MM.1S (cell line): ENCODE data around the gene POU5F1.

ENCODE experiments used
- DNase-seq: peaks from one replicate; pipeline ENCODE4 v3.0.0-alpha.2; 2015
- H2AFZ ChIP-seq: fragments of 300-600 bp; sonication (generic); 2 replicates; pipeline ENCODE4 v1.6.0; 2016; ENCODE audit warnings: antibody characterized with exemption, low read length
- H3F3A ChIP-seq: fragments of 300-600 bp; sonication (generic); 2 replicates; pipeline ENCODE4 v1.6.1; 2016; ENCODE audit warnings: mild to moderate bottlenecking, antibody characterized with exemption, low read length, moderate library complexity, mixed read lengths; ENCODE audit not compliant: insufficient read depth
- H3K27ac ChIP-seq: fragments of 300-600 bp; sonication (generic); 2 replicates; pipeline ENCODE4 v1.5.1; 2016; ENCODE audit warnings: mild to moderate bottlenecking, low read length
- H3K27me3 ChIP-seq: fragments of 300-600 bp; sonication (generic); replicated peaks from 2 replicates; pipeline ENCODE4 v1.6.0; 2016; ENCODE audit warnings: low read length; ENCODE audit not compliant: insufficient read depth
- H3K36me3 ChIP-seq: fragments of 300-600 bp; sonication (generic); replicated peaks from 2 replicates; pipeline ENCODE4 v1.6.1; 2016; ENCODE audit warnings: mild to moderate bottlenecking, low read length, mixed read lengths; ENCODE audit not compliant: insufficient read depth
- H3K4me1 ChIP-seq: fragments of 300-600 bp; sonication (generic); 2 replicates; pipeline ENCODE4 v1.6.1; 2016; ENCODE audit warnings: low read length, mixed read lengths
- H3K4me2 ChIP-seq: fragments of 300-600 bp; sonication (generic); 2 replicates; pipeline ENCODE4 v1.6.0; 2016; ENCODE audit warnings: low read depth, low read length
- H3K4me3 ChIP-seq: fragments of 300-600 bp; sonication (generic); 2 replicates; pipeline ENCODE4 v1.5.1; 2016; ENCODE audit warnings: low read length, mixed read lengths
- H3K79me2 ChIP-seq: fragments of 300-600 bp; sonication (generic); 2 replicates; pipeline ENCODE4 v1.6.1; 2016; ENCODE audit warnings: mixed run types, low read length, mixed read lengths
- H3K9ac ChIP-seq: fragments of 300-600 bp; sonication (generic); 2 replicates; pipeline ENCODE4 v1.6.1; 2016; ENCODE audit warnings: low read length, mixed read lengths
- H3K9me2 ChIP-seq: fragments of 300-600 bp; sonication (generic); replicated peaks from 2 replicates; pipeline ENCODE4 v1.6.1; 2016; ENCODE audit warnings: mild to moderate bottlenecking, low read length, mixed read lengths; ENCODE audit not compliant: insufficient read depth
- H3K9me3 ChIP-seq: fragments of 300-600 bp; sonication (generic); replicated peaks from 2 replicates; pipeline ENCODE4 v1.6.1; 2016; ENCODE audit warnings: mild to moderate bottlenecking, low read length, mixed read lengths; ENCODE audit not compliant: insufficient read depth
- H4K20me1 ChIP-seq: fragments of 300-600 bp; sonication (generic); 2 replicates; pipeline ENCODE4 v1.6.1; 2016; ENCODE audit warnings: mild to moderate bottlenecking, low read length, moderate library complexity, mixed read lengths; ENCODE audit not compliant: insufficient read depth
- CTCF ChIP-seq: fragments of 300-600 bp; sonication (generic); IDR thresholded peaks from 2 replicates; pipeline ENCODE4 v1.5.1; 2016; ENCODE audit warnings: antibody characterized with exemption, low read length, mixed read lengths
- EZH2 ChIP-seq: fragments of 300-600 bp; sonication (generic); optimal IDR thresholded peaks from 2 replicates; pipeline ENCODE3; 2017; ENCODE audit warnings: low read depth, mild to moderate bottlenecking, antibody characterized with exemption, low read length, mixed read lengths
- EZH2phosphoT487 ChIP-seq: fragments of 300-600 bp; sonication (generic); IDR thresholded peaks from 2 replicates; pipeline ENCODE4 v1.6.1; 2018; ENCODE audit warnings: antibody characterized with exemption, low read length

The POU5F1 gene

GRCh38 chr6:31143148-31143547 lies 27.3 kb downstream of the POU5F1 start:
- Histone ChIP-seq H3K9ac (no peak overlapping the region), H3K4me3 (no peak overlapping the region), H3K27me3 (peaks cover 5% of the 10 kb centered on the region; the same call in 1 of the 2 replicates), H3F3A (no peaks in the 10 kb centered on the region), H4K20me1 (no peaks in the 10 kb centered on the region), H3K4me1 (no peaks in the 10 kb centered on the region), H3K27ac (no peak overlapping the region), H3K4me2 (no peak overlapping the region), H2AFZ (no peak overlapping the region), H3K9me2 (no peaks in the 10 kb centered on the region), H3K9me3 (no peaks in the 10 kb centered on the region), H3K79me2 (no peaks in the 10 kb centered on the region), H3K36me3 (no peaks in the 10 kb centered on the region)
- TF ChIP-seq EZH2phosphoT487 (no peak), EZH2 (no peak), CTCF (no peak)
- no peak for DNase-seq

GRCh38 chr6:31142361-31142761 lies 28.1 kb downstream of the POU5F1 start:
- no peaks in the 10 kb centered on the region for H3F3A ChIP-seq
- no peak overlapping the region for H3K4me2 ChIP-seq
- no peak overlapping the region for H3K9ac ChIP-seq
- no peaks in the 10 kb centered on the region for H3K79me2 ChIP-seq
- H3K27ac ChIP-seq, result no peak overlapping the region
- H3K4me1 ChIP-seq, result no peaks in the 10 kb centered on the region
- no peak overlapping the region for H2AFZ ChIP-seq
- H4K20me1 ChIP-seq, result no peaks in the 10 kb centered on the region
- H3K9me2 ChIP-seq, result no peaks in the 10 kb centered on the region
- no peak overlapping the region for H3K4me3 ChIP-seq
- no peak for DNase-seq
- no peaks in the 10 kb centered on the region for H3K9me3 ChIP-seq
- no peaks in the 10 kb centered on the region for H3K36me3 ChIP-seq
- TF ChIP-seq EZH2, result no peak
- no peak for TF ChIP-seq EZH2phosphoT487
- TF ChIP-seq CTCF, result no peak
- H3K27me3 ChIP-seq, result peaks cover 5% of the 10 kb centered on the region; the same call in 1 of the 2 replicates

GRCh38 chr6:31140643-31141042 lies 29.8 kb downstream of the POU5F1 start:
- Histone ChIP-seq H3K4me2 (no peak overlapping the region), H4K20me1 (no peaks in the 10 kb centered on the region), H3K4me3 (no peak overlapping the region), H3K79me2 (no peaks in the 10 kb centered on the region), H3K27ac (no peak overlapping the region), H3K9me2 (no peaks in the 10 kb centered on the region), H3K27me3 (peaks cover 5% of the 10 kb centered on the region; the same call in 1 of the 2 replicates), H3K36me3 (no peaks in the 10 kb centered on the region), H3F3A (no peaks in the 10 kb centered on the region), H2AFZ (no peak overlapping the region), H3K9ac (no peak overlapping the region), H3K4me1 (no peaks in the 10 kb centered on the region), H3K9me3 (no peaks in the 10 kb centered on the region)
- DNase-seq, result no peak
- TF ChIP-seq CTCF (no peak), EZH2 (no peak), EZH2phosphoT487 (no peak)
